K562 (cell line): ENCODE results near the gene MED15. TPM values are rescaled to one million over a fixed set of nuclear protein-coding genes. Genes with fewer than 3 reads are reported as not detected.
A peak's percentile ranks its signal among the peaks of the same experiment; 100 is the strongest.

Source experiments
- DMBX1 ChIP-seq: fragments of 250-450 bp; sonication (Bioruptor Pico); IDR thresholded peaks from 2 replicates; pipeline ENCODE4 v1.8.0; 2022; ENCODE audit warnings: inconsistent platforms, mild to moderate bottlenecking, moderate library complexity, borderline replicate concordance
- ESRRB ChIP-seq: fragments of 250-450 bp; sonication (Bioruptor Pico); IDR thresholded peaks from 2 replicates; pipeline ENCODE4 v1.5.0; 2020; ENCODE audit warnings: mild to moderate bottlenecking, moderate library complexity, borderline replicate concordance
- GTF2B ChIP-seq: IDR thresholded peaks from 2 replicates; pipeline ENCODE4 v1.6.1; 2011; ENCODE audit not compliant: insufficient read length; ENCODE audit errors: extremely low read depth
- PHB2 ChIP-seq: fragments of 450-650 bp; IDR thresholded peaks from 2 replicates; pipeline ENCODE4 v1.6.1; 2017; ENCODE audit warnings: low read depth
- PYGO2 ChIP-seq: fragments of 450-650 bp; IDR thresholded peaks from 2 replicates; pipeline ENCODE4 v1.6.1; 2016; ENCODE audit warnings: mild to moderate bottlenecking, missing genetic modification characterization, moderate library complexity, missing compliant biosample characterization
- SNRNP70 ChIP-seq: fragments of 200-400 bp; formaldehyde crosslinking; optimal IDR thresholded peaks from 2 replicates; pipeline ENCODE3; 2017; ENCODE audit warnings: low read depth, low read length
- TSC22D4 ChIP-seq: fragments of 450-650 bp; IDR thresholded peaks from 2 replicates; pipeline ENCODE4 v1.6.1; 2016; ENCODE audit warnings: missing genetic modification characterization, missing biosample characterization, control low read depth
- ZNF263 ChIP-seq: sonication (generic); formaldehyde crosslinking; IDR thresholded peaks from 2 replicates; pipeline ENCODE4 v1.8.0; 2022; ENCODE audit warnings: mild to moderate bottlenecking, missing genetic modification reagents, borderline replicate concordance
- ZNF384 ChIP-seq: IDR thresholded peaks from 2 replicates; pipeline ENCODE4 v1.6.1; 2012; ENCODE audit warnings: low read depth, low read length, improper control_type of control experiment
- ZNF445 ChIP-seq: fragments of 250-450 bp; sonication (Bioruptor Pico); IDR thresholded peaks from 2 replicates; pipeline ENCODE4 v1.4.0; 2020; ENCODE audit warnings: low read depth, mild to moderate bottlenecking, moderate library complexity
- polyA plus RNA-seq, 8 experiments: library from polyadenylated mRNA; depleted of rRNA in 4 of 8; stranded (reverse) in 5 of 8; unstranded in 3 of 8; fragments of >200 nt; fragmentation: Nextera tagmentation in 2 of 8; fragmentation: Illumina TruSeq in 1 of 8; extraction: Ambion mirVana in 2 of 8; extraction: Trizol in 1 of 8; gene quantifications; 2 replicates each; pipeline versions ENCODE4 v1.2.1 to v1.2.3, GENCODE V29; 2011 to 2014; ENCODE audit warnings: inconsistent platforms in 1 of 8, missing spikeins in 1 of 8
- total RNA-seq, 7 experiments: library from RNA; depleted of rRNA in 6 of 7; stranded (reverse); fragments of >200 nt in 6 of 7; fragmentation: Illumina TruSeq in 2 of 7; extraction: Trizol in 2 of 7; gene quantifications; 2 replicates each; pipeline versions ENCODE4 v1.2.1 to v1.2.3, GENCODE V29; 2011 to 2021; ENCODE audit warnings: low replicate concordance in 1 of 7
- TF ChIP-seq, protein P1 (sequence below), 2 experiments: fragments of 250-450 bp in 1 of 2; fragments of 450-650 bp in 1 of 2; sonication (Bioruptor Pico) in 1 of 2; IDR thresholded peaks; 2 replicates each; pipeline versions ENCODE4 v1.6.1 to v1.8.0; 2016 to 2021; ENCODE audit warnings: mild to moderate bottlenecking in 2 of 2, moderate library complexity in 2 of 2, missing compliant biosample characterization in 1 of 2, missing genetic modification characterization in 1 of 2
- TF ChIP-seq, protein P2 (sequence below): fragments of 450-650 bp; IDR thresholded peaks from 2 replicates; pipeline ENCODE4 v1.6.1; 2016; ENCODE audit warnings: low read depth
- TF ChIP-seq, protein P3 (sequence below): fragments of 200-800 bp; sonication (Bioruptor generic); IDR thresholded peaks from 2 replicates; pipeline ENCODE4 v1.6.1; 2017; ENCODE audit warnings: missing genetic modification characterization, missing compliant biosample characterization

The MED15 gene
- total and polyA plus RNA-seq, 9 of the 15 experiments (the other 6 are each of a cell fraction or from before 2014, with no cell fraction given) = 4.0 to 271 (median 60.1) TPM

DNA sequence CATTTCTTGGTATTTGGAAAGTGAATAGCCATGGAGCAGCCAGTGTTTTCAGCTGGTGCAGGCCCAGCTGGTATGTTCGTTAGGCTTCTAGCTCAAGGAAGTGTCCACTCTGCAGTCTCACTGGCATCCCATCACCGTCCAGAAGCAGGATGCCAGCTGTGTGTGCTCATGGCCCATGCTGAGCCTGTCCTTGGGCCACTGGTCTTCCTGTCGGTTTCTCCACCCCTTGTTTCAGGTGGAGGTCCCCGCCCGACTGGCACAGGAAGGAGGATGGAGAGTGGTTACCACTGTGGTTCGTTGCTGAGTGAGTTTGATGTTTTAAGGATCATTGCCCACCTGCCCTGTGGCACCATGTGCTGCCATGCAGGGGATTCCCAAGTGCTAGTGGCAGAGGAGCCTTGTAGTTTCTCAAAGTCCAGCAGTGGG is 63.7 kb downstream of the MED15 start (continued):
- TF ChIP-seq, protein P1, sequence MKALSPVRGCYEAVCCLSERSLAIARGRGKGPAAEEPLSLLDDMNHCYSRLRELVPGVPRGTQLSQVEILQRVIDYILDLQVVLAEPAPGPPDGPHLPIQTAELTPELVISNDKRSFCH (CRISPR knock-in tag; IDR thresholded peaks at IDR 0.05) = no peak
- TF ChIP-seq, protein P1 (tag; IDR thresholded peaks at IDR 0.05) = 0 out of 2 replicates have a peak, but pooled peaks have one; percentile 46
- TF ChIP-seq SNRNP70 (peak; percentile 65), ESRRB (CRISPR knock-in tag) (no peak), DMBX1 (CRISPR knock-in tag) (no peak), GTF2B (no peak), ZNF263 (CRISPR knock-in tag) (no peak), PHB2 (no peak), ZNF445 (CRISPR knock-in tag) (no peak), ZNF384 (no peak), PYGO2 (tag) (no peak), TSC22D4 (tag) (peak; percentile 49; the same call in 1 of the 2 replicates)
- TF ChIP-seq, protein P2, sequence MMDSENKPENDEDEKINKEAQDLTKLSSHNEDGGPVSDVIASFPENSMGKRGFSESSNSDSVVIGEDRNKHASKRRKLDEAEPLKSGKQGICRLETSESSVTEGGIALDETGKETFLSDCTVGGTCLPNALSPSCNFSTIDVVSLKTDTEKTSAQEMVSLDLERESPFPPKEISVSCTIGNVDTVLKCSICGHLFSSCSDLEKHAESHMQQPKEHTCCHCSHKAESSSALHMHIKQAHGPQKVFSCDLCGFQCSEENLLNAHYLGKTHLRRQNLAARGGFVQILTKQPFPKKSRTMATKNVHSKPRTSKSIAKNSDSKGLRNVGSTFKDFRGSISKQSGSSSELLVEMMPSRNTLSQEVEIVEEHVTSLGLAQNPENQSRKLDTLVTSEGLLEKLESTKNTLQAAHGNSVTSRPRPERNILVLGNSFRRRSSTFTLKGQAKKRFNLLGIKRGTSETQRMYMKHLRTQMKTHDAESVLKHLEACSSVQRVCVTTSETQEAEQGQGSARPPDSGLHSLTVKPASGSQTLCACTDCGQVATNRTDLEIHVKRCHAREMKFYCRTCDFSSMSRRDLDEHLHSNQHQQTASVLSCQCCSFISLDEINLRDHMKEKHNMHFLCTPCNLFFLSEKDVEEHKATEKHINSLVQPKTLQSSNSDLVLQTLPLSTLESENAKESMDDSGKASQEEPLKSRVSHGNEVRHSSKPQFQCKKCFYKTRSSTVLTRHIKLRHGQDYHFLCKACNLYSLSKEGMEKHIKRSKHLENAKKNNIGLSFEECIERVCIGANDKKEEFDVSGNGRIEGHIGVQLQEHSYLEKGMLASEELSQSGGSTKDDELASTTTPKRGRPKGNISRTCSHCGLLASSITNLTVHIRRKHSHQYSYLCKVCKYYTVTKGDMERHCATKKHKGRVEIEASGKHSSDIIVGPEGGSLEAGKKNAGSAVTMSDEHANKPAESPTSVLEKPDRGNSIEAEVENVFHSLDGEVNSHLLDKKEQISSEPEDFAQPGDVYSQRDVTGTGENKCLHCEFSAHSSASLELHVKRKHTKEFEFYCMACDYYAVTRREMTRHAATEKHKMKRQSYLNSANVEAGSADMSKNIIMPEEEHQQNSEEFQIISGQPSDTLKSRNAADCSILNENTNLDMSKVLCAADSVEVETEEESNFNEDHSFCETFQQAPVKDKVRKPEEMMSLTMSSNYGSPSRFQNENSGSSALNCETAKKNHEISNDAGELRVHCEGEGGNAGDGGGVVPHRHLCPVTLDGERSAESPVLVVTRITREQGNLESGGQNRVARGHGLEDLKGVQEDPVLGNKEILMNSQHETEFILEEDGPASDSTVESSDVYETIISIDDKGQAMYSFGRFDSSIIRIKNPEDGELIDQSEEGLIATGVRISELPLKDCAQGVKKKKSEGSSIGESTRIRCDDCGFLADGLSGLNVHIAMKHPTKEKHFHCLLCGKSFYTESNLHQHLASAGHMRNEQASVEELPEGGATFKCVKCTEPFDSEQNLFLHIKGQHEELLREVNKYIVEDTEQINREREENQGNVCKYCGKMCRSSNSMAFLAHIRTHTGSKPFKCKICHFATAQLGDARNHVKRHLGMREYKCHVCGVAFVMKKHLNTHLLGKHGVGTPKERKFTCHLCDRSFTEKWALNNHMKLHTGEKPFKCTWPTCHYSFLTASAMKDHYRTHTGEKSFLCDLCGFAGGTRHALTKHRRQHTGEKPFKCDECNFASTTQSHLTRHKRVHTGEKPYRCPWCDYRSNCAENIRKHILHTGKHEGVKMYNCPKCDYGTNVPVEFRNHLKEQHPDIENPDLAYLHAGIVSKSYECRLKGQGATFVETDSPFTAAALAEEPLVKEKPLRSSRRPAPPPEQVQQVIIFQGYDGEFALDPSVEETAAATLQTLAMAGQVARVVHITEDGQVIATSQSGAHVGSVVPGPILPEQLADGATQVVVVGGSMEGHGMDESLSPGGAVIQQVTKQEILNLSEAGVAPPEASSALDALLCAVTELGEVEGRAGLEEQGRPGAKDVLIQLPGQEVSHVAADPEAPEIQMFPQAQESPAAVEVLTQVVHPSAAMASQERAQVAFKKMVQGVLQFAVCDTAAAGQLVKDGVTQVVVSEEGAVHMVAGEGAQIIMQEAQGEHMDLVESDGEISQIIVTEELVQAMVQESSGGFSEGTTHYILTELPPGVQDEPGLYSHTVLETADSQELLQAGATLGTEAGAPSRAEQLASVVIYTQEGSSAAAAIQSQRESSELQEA = no peak
- TF ChIP-seq, protein P3, sequence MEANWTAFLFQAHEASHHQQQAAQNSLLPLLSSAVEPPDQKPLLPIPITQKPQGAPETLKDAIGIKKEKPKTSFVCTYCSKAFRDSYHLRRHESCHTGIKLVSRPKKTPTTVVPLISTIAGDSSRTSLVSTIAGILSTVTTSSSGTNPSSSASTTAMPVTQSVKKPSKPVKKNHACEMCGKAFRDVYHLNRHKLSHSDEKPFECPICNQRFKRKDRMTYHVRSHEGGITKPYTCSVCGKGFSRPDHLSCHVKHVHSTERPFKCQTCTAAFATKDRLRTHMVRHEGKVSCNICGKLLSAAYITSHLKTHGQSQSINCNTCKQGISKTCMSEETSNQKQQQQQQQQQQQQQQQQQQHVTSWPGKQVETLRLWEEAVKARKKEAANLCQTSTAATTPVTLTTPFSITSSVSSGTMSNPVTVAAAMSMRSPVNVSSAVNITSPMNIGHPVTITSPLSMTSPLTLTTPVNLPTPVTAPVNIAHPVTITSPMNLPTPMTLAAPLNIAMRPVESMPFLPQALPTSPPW (CRISPR knock-in tag) = no peak
